Stimulated activated CD8-positive, alpha-beta memory T cell treated with anti-CD3 and anti-CD28 coated beads, Interleukin-12 subunit alpha, Interleukin-12 subunit beta, amount 100 ng/mL, for 24 hours (primary cell): ENCODE data around the gene LY6G6F.

Source experiments
- DNase-seq: peaks from one replicate; pipeline ENCODE4 v3.0.0-alpha.2; 2020; ENCODE audit errors: extremely low read depth

Gene LY6G6F

DNA sequence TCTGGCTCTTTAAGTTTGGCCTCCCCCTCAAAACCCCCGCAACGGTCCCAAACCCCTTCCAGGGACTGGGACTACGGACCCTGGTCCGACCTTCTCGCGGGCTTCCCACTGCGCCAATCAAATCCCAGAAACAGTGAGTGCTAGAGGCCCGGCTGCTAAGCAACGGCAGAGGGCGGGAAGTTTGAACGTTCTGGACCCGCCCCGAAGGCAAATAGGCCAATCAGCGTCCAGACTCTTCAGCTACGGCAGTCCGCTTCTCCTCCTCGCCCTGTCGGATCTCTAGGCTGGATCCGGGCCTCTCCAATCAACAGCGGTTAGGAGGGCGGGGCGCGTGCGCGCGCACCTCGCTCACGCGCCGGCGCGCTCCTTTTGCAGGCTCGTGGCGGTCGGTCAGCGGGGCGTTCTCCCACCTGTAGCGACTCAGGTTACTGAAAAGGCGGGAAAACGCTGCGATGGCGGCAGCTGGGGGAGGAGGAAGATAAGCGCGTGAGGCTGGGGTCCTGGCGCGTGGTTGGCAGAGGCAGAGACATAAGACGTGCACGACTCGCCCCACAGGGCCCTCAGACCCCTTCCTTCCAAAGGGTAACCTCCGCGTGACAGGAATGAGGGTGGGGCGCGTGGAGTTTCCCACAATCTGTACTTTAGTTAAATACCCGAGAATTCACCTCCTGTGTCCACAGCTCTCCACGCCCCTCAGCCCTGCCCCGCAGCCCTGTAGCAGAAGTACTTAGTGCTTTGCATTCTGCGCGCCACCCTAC lies 33.2 kb downstream of the LY6G6F start, which contains the start of gene MSH5:
TSS of gene MSH5 (plus strand) at position 367 of the 758 bp plus-strand sequence. CDS start 462 bp downstream, outside the sequence.
- peak; percentile 84 for DNase-seq

DNA sequence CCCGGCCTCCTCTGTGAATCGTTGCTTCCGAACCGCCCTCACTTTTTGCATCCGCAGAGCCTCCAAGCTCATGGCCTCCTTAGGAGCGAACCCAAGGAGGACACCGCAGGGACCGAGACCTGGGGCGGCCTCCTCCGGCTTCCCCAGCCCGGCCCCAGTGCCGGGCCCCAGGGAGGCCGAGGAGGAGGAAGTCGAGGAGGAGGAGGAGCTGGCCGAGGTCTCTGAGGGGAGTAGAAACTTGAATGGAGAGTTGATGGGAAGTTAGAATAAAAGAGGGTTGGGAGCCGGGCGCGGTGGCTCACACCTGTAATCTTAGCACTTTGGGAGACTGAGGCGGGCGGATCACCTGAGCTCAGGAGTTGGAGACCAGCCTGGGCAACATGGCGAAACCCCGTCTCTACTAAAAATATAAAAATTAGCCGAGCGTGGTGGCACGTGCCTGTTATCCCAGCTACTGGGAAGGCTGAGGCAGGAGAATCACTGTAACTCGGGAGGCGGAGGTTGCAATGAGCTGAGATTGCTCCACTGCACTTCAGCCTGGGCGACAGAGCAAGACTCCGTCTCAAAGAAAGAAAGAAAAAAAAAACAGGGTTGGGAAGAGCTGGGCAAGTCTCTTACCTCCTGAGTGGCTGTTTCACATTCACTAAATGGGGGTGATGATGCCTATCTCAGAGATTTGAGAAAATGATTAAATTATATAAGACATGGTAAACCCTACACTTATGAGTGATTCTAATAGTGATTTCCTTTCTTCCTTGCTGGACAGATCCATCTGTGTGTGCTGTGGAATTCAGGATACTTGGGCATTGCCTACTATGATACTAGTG lies 33.9 kb downstream of the LY6G6F start:
- DNase-seq = no peak

DNA sequence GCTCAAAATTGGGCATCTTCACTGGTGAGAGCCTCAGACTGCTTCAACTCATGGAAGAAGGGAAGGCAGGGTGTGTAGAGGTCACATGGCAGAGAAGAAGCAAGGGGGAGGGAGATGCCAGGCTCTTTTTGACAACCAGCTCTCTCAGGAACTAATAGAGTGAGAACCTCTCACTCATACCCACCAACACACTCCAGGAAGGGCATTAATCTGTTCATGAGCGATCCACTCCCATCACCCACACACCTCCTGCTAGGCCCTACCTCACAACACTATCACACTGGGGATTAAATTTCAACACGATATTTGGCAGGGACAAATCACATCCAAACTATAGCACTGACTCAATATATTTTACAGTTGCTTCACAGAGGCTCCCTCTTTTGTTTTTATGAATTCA lies 35.1 kb downstream of the LY6G6F start:
- DNase-seq = no peak

DNA sequence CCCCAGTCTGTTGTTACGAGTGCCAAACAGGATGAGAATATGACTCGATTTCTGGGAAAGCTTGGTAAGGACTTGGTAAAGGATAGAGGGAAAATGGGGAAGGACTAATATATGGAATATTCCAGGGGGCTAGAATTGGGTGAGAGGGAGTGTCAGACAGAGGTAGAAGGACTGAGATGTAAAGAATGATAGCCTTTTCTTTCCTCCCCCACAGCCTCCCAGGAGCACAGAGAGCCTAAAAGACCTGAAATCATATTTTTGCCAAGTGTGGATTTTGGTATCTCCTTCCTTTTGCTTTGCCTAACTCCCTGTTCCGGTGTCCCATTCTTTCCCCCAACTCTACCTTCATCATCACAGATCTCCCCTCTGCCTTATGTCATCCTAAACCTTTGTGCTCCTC lies 36.2 kb downstream of the LY6G6F start:
- DNase-seq = no peak

DNA sequence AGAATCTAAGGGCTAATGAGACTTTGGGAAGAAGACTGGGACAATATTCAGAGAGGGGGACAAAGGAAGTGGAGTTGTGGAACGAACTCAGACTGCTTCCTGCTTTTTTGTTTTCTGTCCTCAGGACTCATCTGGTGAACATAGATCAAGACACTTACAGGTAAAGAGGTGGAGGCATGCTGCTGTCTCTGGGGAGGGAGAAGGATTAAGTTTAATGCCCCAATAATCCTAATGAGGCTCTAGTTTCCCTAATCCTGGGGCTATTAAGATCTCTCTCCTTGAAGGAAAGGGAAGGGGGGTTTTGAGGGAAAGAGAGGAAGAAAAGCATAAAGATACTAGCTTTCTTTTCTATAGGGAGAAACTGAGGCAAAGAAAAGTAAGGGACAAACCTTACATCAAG lies 37.8 kb downstream of the LY6G6F start:
- DNase-seq = no peak

DNA sequence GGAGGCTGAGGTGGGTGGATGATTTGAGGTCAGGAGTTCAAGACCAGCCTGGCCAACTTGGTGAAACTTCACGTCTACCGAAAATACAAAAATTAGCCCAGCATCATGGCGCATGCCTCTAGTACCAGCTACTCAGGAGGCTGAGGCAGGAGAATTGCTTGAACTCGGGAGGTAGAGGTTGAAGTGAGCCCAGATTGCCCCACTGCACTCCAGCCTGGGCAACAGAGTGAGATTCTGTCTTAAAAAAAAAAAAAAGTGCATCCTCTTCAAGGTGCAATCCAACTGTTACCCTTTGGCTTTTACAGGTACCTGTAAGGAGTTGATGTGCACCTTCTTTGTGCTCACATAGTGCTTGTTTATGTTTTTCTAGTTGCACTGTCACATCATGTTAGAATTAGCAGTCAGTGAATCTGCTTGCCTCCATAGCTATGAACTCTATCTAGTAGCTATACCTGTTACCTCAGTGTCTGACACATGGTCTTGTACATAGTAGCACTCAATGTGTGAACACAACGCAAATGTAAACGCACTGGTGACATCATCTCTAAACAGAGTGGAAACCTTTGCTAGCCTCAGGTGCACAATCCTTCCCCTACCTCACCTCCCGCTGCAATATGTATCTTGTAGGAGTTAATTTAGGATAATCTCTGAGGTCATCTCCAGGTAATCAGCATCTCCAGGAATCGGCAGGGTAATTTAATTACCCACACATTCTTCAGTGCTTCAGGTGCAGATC lies 42.8 kb downstream of the LY6G6F start:
- DNase-seq = no peak

DNA sequence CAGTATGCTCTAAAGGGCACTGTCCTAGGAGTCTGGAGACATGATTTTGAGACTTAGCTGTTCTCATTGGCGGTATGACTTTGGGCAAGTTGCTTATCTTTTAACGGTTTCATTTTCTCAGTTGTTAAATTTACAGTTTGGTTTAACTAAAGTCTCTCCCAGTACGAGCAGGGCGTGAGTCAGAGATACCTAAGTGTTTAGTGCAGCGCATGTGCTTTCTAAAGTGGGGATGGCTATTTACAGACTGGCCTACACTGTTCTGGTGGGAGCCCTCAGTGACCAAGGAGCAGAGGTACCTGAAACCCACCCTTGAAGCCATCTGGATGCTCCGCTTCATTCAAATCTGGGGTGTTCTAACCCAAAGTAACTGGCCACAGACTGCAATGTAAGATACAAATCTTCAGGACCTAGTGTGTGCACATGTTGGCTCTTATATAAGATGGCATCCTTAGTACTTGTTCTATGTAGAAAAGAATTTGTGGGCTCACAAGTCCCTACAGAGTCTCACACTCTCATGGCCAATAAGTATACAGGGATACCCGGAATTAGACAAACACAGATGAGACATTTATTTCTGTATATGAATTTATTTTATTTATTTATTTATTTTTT lies 43.9 kb downstream of the LY6G6F start:
- no peak for DNase-seq

DNA sequence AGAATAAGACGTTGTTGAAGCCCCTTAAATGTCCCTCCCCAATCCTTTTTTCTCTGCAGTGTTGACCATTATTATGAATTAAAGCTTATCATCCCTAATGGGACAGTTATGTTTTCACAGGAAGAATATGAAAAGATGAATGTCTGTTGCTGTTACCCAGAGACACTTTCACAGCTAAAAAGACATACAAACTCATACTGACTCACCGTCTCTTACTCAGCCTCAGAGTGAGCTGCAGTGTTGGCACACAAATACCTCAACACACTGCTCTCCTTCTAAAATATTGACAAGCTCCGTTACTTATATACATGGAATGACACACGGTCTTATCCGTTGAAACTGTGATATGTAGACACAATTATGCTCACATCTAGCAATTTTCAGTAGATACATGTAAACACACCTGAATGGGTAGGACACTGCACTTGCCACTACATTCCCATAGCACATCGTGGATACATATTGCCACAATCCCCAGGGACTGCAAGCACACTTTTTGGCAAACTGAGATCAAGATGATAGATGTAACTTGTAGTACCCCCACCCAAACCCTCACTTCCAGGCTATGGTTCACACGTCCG lies 46.2 kb downstream of the LY6G6F start:
- DNase-seq = no peak

DNA sequence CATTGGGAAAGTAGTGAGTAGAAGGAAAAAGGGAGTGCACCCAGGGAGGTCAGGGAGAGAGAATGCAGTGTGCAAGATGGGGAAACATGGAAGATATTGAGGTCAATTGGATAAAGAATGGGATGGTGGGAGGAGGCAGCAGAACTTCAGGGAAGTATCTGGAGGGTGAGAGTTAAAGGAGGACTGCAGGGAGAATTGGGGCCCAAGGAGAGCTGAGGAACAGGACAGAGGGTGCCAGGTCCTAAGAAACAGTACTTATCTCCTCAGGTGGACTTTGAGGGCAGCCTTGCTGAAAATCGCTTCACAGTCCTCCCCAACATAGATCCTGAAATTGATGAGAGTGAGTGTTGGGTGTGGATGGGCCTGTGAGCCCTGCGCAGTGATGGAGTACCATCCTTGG lies 51.6 kb downstream of the LY6G6F start:
- no peak for DNase-seq
